PC-3 (cell line): ENCODE data around the gene PSMA4. TPM values are rescaled to one million over a fixed set of nuclear protein-coding genes. Genes with fewer than 3 reads are reported as not detected.
"Not testable (repeated sequence)": the region's sequence is repeated elsewhere in the genome, so short reads cannot be mapped to it uniquely, and the experiment has no call there.

Source experiments
- ATAC-seq: fragments of 200-7000 bp; cut with Tn5 transposase; 2 replicates; pipeline ENCODE4 v1.9.1; 2020; ENCODE audit warnings: mild to moderate bottlenecking, moderate library complexity
- BruUV-seq: library from RNA; stranded (reverse); fragments of 400-500 nt; replicated peaks from 2 replicates; lab custom pipeline; 2021; lab: Mats Ljungman, UMichigan
- CTCF ChIA-PET: fragments of 300-600 bp; sonication (Branson Sonifier 250); formaldehyde crosslinking; loops from one replicate; lab custom pipeline; 2022; ENCODE audit warnings: antibody characterized with exemption; lab: Charles Lee
- POLR2A ChIA-PET: fragments of 300-600 bp; sonication (Branson Sonifier 250); formaldehyde crosslinking; loops from one replicate; lab custom pipeline; 2022; ENCODE audit warnings: antibody characterized with exemption; ENCODE audit not compliant: unreplicated experiment; lab: Charles Lee
- DNase-seq: peaks from one replicate; pipeline ENCODE4 v3.0.0-alpha.2; 2015
- H2AFZ ChIP-seq: fragments of 300-600 bp; sonication (generic); 2 replicates; pipeline ENCODE4 v1.6.0; 2016; ENCODE audit warnings: antibody characterized with exemption, low read length
- H3F3A ChIP-seq: fragments of 300-600 bp; sonication (generic); one replicate; pipeline ENCODE4 v1.6.0; 2017; ENCODE audit warnings: antibody characterized with exemption, low read length, control low read depth, mild to moderate bottlenecking; ENCODE audit not compliant: unreplicated experiment
- H3K27ac ChIP-seq: fragments of 300-600 bp; sonication (generic); 2 replicates; pipeline ENCODE4 v1.5.1; 2016; ENCODE audit warnings: mild to moderate bottlenecking, low read length
- H3K27me3 ChIP-seq: fragments of 300-600 bp; sonication (generic); 2 replicates; pipeline ENCODE4 v1.6.1; 2016; ENCODE audit warnings: low read length, mixed read lengths
- H3K36me3 ChIP-seq: fragments of 300-600 bp; sonication (generic); 2 replicates; pipeline ENCODE4 v1.6.1; 2016; ENCODE audit warnings: low read depth, mixed run types, low read length, mixed read lengths
- H3K4me1 ChIP-seq: fragments of 300-600 bp; sonication (generic); 2 replicates; pipeline ENCODE4 v1.5.1; 2016; ENCODE audit warnings: low read length; ENCODE audit not compliant: insufficient read depth
- H3K4me2 ChIP-seq: fragments of 300-600 bp; sonication (generic); 2 replicates; pipeline ENCODE4 v1.6.0; 2016; ENCODE audit warnings: low read length
- H3K4me3 ChIP-seq: fragments of 300-600 bp; sonication (generic); 2 replicates; pipeline ENCODE4 v1.5.1; 2016; ENCODE audit warnings: mild to moderate bottlenecking, low read length, mixed read lengths
- H3K79me2 ChIP-seq: fragments of 300-600 bp; sonication (generic); 2 replicates; pipeline ENCODE4 v1.6.1; 2017; ENCODE audit warnings: low read length, mixed read lengths
- H3K9ac ChIP-seq: fragments of 300-600 bp; sonication (generic); 2 replicates; pipeline ENCODE4 v1.6.0; 2016; ENCODE audit warnings: mild to moderate bottlenecking, low read length
- H3K9me2 ChIP-seq: fragments of 300-600 bp; sonication (generic); replicated peaks from 2 replicates; pipeline ENCODE4 v1.6.1; 2016; ENCODE audit warnings: mixed run types, low read length, mixed read lengths
- H3K9me3 ChIP-seq: fragments of 300-600 bp; sonication (generic); 2 replicates; pipeline ENCODE4 v1.6.1; 2016; ENCODE audit warnings: low read length, mixed read lengths
- H4K20me1 ChIP-seq: fragments of 300-600 bp; sonication (generic); 2 replicates; pipeline ENCODE4 v1.6.1; 2016; ENCODE audit warnings: low read length, mixed read lengths
- CTCF ChIP-seq: fragments of 300-600 bp; sonication (generic); conservative IDR thresholded peaks from 2 replicates; pipeline ENCODE4 v1.5.1; 2017; ENCODE audit warnings: antibody characterized with exemption, low read depth, mild to moderate bottlenecking, low read length
- EZH2 ChIP-seq: fragments of 300-600 bp; sonication (generic); IDR thresholded peaks from one replicate; pipeline ENCODE4 v1.6.1; 2017; ENCODE audit warnings: antibody characterized with exemption, mild to moderate bottlenecking, low read length; ENCODE audit not compliant: unreplicated experiment
- EZH2phosphoT487 ChIP-seq: fragments of 300-600 bp; sonication (generic); IDR thresholded peaks from 2 replicates; pipeline ENCODE4 v1.6.1; 2018; ENCODE audit warnings: mild to moderate bottlenecking, antibody characterized with exemption, low read length, borderline replicate concordance
- intact Hi-C: fragments of 100-400 bp; cut with micrococcal nuclease; formaldehyde crosslinking; loops from 2 replicates; pipeline ENCODE4 v1.9.0; 2023
- total RNA-seq: library from RNA; depleted of rRNA; stranded (reverse); fragments of >200 nt; gene quantifications from 2 replicates; pipeline ENCODE4 v1.2.3, GENCODE V29; 2014

Gene PSMA4
- total RNA-seq, 1 experiment from 2014 or later: 245 TPM

GRCh38 chr15:78536134-78536533, 4.1 kb upstream of the PSMA4 start:
- H3K36me3 ChIP-seq: no peaks in the 10 kb centered on the region
- H4K20me1 ChIP-seq: no peaks in the 10 kb centered on the region
- peaks cover 3% of the 10 kb centered on the region; the same call in 1 of the 2 replicates for H3K4me1 ChIP-seq
- intact Hi-C loops: no loop called here
- no peak for ATAC-seq
- no peaks in the 10 kb centered on the region for H3K27me3 ChIP-seq
- H3K4me2 ChIP-seq: no peak overlapping the region
- no TSS peak for BruUV-seq
- no peak overlapping the region for H2AFZ ChIP-seq
- POLR2A ChIA-PET: interaction anchor here (0.6 kb wide), 1 partner anchor 17 kb away, joined by 3 read pairs; no protein-coding TSS in a partner anchor
- H3K27ac ChIP-seq: no peak overlapping the region
- H3K9me3 ChIP-seq: no peaks in the 10 kb centered on the region
- DNase-seq: no peak
- no peak for TF ChIP-seq CTCF
- TF ChIP-seq EZH2: no peak
- TF ChIP-seq EZH2phosphoT487: no peak
- no peak overlapping the region for H3K9ac ChIP-seq
- no peaks in the 10 kb centered on the region for H3K9me2 ChIP-seq
- CTCF ChIA-PET: no interaction called here
- H3K79me2 ChIP-seq: peaks cover 10% of the 10 kb centered on the region
- no peaks in the 10 kb centered on the region for H3F3A ChIP-seq
- no peak overlapping the region for H3K4me3 ChIP-seq

GRCh38 chr15:78537266-78537905, 2.9 kb upstream of the PSMA4 start:
- intact Hi-C loops: no loop called here
- Histone ChIP-seq H3K79me2 (peaks cover 23% of the 10 kb centered on the region), H3F3A (no peaks in the 10 kb centered on the region), H3K9me3 (no peaks in the 10 kb centered on the region), H3K27ac (no peak overlapping the region), H3K36me3 (peaks cover 7% of the 10 kb centered on the region; the same call in 1 of the 2 replicates), H3K4me3 (no peak overlapping the region), H3K27me3 (no peaks in the 10 kb centered on the region), H3K9ac (no peak overlapping the region), H3K4me1 (peaks cover 10% of the 10 kb centered on the region), H3K4me2 (no peak overlapping the region), H2AFZ (no peak overlapping the region), H3K9me2 (no peaks in the 10 kb centered on the region), H4K20me1 (peaks cover 9% of the 10 kb centered on the region; the same call in 1 of the 2 replicates)
- no peak for TF ChIP-seq EZH2phosphoT487
- no peak for TF ChIP-seq CTCF
- TF ChIP-seq EZH2: no peak
- ChIA-PET POLR2A (no interaction called here), CTCF (no interaction called here)
- ATAC-seq (no peak), DNase-seq (no peak)
- BruUV-seq: no TSS peak

- DNase-seq: no peak
- Histone ChIP-seq H3K9ac (no peak overlapping the region), H3F3A (no peaks in the 10 kb centered on the region), H3K4me3 (no peak overlapping the region), H3K4me2 (no peak overlapping the region), H3K79me2 (peaks cover 32% of the 10 kb centered on the region), H4K20me1 (peaks cover 9% of the 10 kb centered on the region; the same call in 1 of the 2 replicates), H3K27me3 (no peaks in the 10 kb centered on the region), H3K4me1 (peaks cover 18% of the 10 kb centered on the region), H3K27ac (no peak overlapping the region), H3K9me3 (no peaks in the 10 kb centered on the region), H3K36me3 (peaks cover 16% of the 10 kb centered on the region; the same call in 1 of the 2 replicates), H3K9me2 (no peaks in the 10 kb centered on the region), H2AFZ (no peak overlapping the region)
- no peak for TF ChIP-seq CTCF
- TF ChIP-seq EZH2: no peak
- no peak for TF ChIP-seq EZH2phosphoT487
- CTCF ChIA-PET: no interaction called here
- BruUV-seq: no TSS peak
- no peak for ATAC-seq
- POLR2A ChIA-PET: no interaction called here
- intact Hi-C loops: no loop called here
Measured at GRCh38 chr15:78538358-78538757, 1.9 kb upstream of the PSMA4 start.

GRCh38 chr15:78539464-78540140, 642 bp upstream of the PSMA4 start:
- H3K4me3 ChIP-seq: peak overlapping the region; percentile 99
- BruUV-seq: TSS peak; percentile 92
- H3K9me2 ChIP-seq, H3K9me3 ChIP-seq, H3K27me3 ChIP-seq, H4K20me1 ChIP-seq, CTCF ChIA-PET, ATAC-seq, DNase-seq, H3F3A ChIP-seq: not testable (repeated sequence)
- peaks cover 23% of the 10 kb centered on the region; the same call in 1 of the 2 replicates for H3K36me3 ChIP-seq
- peaks cover 39% of the 10 kb centered on the region for H3K79me2 ChIP-seq
- peak overlapping the region; percentile 93 for H3K9ac ChIP-seq
- POLR2A ChIA-PET: interaction anchor here (0.6 to 1.1 kb wide), 3 partner anchors 26 to 124 kb away, joined by 3 read pairs; partner anchors contain the start of gene CHRNA5
- intact Hi-C loops: loop anchor here (5.0 kb wide), 1 partner anchor 32 kb away; the partner anchor contains the start of gene HYKK
- peak overlapping the region; percentile 83 for H3K4me2 ChIP-seq
- H3K4me1 ChIP-seq: peaks cover 18% of the 10 kb centered on the region
- peak overlapping the region; percentile 80 for H2AFZ ChIP-seq
- H3K27ac ChIP-seq: peak overlapping the region; percentile 69
